ENCODE data around the gene WHRN.

WHRN gene

DNA sequence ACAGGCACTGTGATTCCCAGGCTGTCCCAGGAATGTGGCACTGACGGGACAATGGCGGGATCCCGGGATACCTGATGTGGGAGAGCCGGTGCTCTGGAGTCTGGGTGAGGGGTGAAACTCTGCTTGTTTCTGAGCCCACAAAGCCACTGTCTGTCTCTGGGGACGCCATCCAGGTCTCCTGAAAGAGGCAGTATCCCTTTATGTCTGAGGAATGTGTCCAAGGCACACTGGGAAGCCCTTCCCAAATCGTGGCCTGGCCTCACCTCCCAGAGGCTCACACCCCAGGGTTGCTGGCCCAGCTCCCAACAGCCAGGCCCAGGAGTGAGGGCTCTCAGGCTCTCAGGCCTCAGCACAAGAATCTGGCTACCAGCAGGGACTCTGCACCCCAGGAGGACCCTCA lies 148.5 kb downstream of the WHRN start:
- no peak for DNase-seq

DNA sequence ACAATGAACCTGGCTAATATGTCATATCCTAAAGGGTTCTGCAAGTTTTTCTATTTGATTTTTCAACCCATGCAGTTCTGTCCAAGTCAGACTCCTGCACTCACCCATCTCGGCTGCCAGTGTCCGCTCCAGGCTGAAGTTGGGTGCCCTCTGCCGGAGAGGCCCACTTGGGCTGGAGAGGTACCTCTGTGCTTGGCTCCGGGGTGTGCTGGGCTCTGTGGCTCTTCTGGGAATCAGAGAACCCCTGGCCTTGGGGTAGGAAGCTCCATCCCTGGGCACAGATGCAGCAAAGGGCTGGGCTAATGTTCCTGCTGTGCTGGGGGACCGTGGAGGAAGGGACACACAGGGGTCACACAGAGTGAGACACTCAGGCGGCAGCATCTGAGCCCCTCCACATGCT lies 149.5 kb downstream of the WHRN start:
- DNase-seq: no peak
